Measurements from ENCODE around the gene COG3.

COG3 gene

DNA sequence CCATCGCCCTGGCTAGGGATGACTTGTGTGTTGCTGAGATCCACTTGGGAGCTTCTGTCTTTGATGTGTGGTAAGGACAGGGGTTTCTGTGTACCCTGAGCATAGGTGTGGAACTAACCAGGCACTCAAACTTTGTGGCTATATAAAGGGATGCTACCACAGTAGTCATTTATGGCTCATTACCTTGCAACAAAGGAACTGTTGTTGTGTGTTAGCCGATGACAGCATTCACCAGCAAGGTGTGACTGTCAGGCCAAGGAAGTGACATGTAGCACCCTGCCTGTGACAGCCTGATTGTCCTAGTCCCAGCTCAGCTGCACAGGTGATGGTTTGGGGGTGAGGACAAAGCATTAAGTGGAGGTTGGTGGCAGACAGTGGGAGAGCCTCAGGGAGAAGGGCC lies 73.6 kb downstream of the COG3 start:
- DNase-seq (ENCODE audit: low read depth, low spot score), result no peak

DNA sequence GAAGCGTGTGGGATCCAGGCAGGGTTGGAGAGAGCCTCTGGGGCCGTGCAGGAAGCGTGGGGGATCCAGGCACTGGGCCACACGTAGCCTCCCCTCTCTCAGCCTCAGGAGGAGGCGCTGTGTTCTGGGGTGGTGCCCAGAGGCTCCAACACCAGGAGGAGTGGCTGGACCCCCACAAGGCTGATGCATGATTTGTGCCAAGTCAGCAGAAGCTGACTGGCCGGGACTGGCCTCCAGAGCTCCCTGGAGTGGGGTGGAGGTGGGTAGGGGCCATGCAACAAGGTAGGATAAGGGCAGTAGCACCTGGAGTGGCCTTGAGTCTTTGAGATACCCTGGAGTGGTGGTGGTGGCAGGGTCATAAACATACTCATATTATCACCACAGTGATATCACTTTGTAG lies 75.5 kb downstream of the COG3 start:
- DNase-seq (ENCODE audit: low read depth, low spot score), result no peak
- no peak overlapping the region for H3K4me3 ChIP-seq (ENCODE audit: low read length)

More for the DNA sequence above, 73.6 kb downstream of the COG3 start:
- no peak overlapping the region for H3K4me3 ChIP-seq (ENCODE audit: low read length)

DNA sequence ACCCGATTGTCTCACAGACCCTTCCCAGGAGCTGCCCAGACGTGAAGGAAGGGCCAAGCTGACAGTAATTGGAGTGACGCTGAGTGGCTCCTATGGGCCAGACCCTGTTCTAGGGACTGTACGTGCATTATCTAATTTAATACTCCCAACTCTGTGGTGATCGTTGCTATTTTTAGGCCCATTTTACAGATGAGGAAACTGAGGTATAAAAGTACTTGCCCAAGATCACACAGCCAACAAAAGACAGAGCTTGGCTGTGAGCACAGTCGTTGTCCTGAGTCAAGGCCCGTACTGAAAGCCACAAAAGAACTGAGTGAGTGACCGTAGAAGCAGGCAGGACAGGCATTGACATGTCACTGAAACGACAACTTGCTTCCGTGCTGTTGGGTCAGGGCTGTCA lies 76.1 kb downstream of the COG3 start:
- DNase-seq (ENCODE audit: low read depth, low spot score), result no peak
- H3K4me3 ChIP-seq (ENCODE audit: low read length), result no peak overlapping the region

DNA sequence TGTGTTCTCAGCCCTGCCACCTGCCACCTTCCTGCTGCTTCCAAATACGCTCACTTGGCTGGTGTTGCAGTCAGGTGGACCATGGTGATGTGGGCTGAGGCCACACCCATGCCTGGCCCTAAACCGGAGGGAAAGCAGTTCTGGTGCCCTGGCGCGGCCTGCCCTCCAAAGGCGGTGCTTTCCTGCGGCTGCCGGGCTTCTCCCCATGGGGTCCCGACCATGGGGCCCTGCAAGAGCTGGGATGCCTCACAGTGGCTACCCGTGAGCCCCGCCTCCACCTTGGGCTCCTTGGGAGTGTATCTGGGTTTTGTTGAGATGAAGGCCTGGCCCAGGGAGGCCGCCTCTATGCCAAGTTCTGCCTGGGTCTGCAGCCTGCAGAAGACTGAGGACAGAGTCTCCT lies 77.1 kb downstream of the COG3 start:
- DNase-seq (ENCODE audit: low read depth, low spot score), result no peak
- H3K4me3 ChIP-seq (ENCODE audit: low read length), result no peak overlapping the region

DNA sequence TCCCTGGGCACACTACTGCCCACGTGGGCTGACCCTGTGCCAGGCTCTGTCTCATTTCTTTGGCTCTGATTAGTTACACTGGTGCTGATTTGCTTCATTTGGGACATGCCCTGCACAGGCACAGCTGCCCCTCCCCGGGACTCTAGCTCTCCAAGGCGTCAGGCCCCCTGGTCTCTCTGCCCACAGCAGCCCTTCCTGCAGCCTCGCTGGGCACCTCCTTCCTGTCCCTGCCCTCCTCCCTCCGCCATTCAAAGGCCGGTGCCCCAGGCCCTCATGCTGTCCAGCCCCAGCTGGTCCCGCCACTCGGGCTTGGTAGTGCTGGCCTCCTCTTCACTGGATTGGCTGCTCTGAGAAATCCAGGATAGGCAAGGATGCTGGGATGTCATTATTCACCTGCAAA lies 77.7 kb downstream of the COG3 start:
- DNase-seq (ENCODE audit: low read depth, low spot score), result no peak
- H3K4me3 ChIP-seq (ENCODE audit: low read length), result no peak overlapping the region

DNA sequence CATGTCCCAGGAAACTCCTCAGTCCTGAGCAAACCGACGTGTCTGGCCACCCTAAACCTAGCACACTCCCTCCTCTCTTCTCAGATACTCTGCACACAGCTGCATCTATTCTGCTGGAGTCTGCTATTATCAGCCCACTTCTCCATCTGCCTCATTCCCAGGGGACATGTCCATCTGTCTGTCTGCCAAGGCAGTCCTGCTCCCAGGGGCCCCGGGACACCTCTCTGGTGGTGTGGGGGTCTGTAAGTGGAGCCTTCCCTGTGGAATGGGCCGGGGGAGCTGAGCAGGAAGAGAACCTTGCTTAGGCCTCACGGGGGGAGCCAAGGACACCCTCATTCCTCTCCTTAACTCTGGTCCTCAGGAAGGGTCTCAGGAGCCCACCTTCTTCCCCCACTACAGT lies 78.1 kb downstream of the COG3 start:
- DNase-seq (ENCODE audit: low read depth, low spot score), result no peak

DNA sequence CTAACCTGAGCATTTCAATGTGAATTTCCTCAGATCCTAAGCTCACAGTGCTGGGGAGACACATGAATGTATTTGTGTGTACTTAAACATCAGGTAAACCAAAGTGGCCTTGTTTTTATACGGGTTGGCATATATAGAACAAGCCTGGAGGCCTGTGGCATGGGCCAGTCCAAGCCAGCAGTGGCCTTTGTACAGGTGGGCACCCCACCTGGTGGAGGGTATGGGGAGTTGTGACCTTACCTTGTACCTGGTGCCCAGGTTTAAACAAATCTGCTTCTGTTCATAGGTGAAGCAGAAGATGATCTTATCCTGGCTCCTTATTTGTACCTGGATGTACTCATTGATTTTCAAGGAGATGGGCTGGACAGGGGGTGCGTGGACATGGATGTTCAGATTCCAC lies 79.8 kb downstream of the COG3 start:
- H3K4me3 ChIP-seq (ENCODE audit: low read length), result no peak overlapping the region
- DNase-seq (ENCODE audit: low read depth, low spot score), result no peak

More for the DNA sequence above, 78.1 kb downstream of the COG3 start:
- no peak overlapping the region for H3K4me3 ChIP-seq (ENCODE audit: low read length)

DNA sequence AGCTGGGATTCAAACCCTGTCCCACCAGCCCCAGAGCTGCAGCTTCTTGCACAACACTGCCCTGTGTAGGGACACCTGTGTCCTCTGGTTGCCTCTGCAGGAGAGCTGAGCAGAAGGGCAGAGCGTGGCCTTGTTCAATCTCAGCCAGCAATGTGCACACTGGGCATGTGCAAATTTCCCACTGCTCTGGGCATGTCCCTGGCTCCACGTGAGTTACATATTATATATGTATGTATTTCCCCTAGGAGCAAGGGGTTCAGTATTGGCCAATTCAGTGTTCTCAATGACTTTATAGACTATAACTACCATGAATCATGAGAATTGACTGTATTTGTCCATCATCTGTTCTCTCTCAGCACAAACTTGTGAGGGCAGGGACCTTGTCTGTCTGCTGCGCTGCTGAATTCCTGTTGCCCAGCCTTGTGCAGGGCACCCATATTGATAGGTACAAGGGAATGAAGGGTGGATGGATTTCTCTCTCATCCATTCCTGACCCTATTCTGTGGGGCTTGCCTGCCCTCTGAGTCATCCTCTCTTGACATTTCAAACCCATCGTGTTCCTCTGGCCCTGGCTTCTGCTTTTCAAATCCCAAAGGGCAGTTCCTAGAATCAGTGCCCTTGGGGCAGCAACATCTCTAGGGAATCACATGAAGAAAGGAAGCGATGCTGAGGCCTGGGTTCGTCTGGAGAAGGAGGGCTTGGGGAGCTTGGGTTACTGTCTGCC lies 81.1 kb downstream of the COG3 start:
- no peak for DNase-seq (ENCODE audit: low read depth, low spot score)
- no peak overlapping the region for H3K4me3 ChIP-seq (ENCODE audit: low read length)

DNA sequence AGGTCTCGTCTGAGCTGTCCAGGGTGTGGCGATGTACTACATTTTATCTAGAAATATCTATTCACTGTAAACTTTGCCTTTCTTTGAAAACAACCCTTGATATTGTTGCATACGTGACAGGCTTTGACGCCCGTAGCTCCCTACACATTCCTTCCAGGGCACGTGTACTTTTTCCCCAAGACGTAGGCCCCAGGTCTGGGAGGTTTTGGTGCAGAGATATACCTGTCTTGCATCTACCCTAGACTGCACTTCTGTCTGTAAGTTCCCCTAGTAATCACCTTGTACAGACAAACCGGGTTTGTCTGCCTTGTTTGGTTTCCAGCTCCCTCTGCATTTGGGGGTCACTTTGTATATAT lies 81.6 kb downstream of the COG3 start:
- no peak for DNase-seq (ENCODE audit: low read depth, low spot score)
- no peak overlapping the region for H3K4me3 ChIP-seq (ENCODE audit: low read length)

DNA sequence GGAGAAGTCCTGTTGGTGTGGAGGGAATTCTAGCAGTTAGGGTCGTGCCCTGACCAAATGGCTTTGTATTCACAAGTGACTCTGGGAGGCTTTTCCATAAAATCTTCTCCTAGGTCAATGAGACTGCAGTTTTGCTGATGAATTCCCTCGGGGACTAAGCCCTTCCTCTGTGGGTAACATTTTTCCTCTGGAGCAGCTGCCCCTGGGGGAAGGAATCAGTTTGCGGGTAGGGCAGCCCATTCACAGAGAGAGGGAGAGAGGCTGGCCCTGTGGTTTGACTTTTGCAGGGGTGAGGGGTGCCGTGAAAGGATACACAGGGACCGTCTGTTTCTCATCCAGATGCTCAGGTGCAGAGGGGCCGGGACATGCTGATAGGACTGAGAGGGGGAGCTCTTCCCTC lies 83.5 kb downstream of the COG3 start:
- peak; percentile 4 for DNase-seq (ENCODE audit: low read depth, low spot score)
- no peak overlapping the region for H3K4me3 ChIP-seq (ENCODE audit: low read length)

DNA sequence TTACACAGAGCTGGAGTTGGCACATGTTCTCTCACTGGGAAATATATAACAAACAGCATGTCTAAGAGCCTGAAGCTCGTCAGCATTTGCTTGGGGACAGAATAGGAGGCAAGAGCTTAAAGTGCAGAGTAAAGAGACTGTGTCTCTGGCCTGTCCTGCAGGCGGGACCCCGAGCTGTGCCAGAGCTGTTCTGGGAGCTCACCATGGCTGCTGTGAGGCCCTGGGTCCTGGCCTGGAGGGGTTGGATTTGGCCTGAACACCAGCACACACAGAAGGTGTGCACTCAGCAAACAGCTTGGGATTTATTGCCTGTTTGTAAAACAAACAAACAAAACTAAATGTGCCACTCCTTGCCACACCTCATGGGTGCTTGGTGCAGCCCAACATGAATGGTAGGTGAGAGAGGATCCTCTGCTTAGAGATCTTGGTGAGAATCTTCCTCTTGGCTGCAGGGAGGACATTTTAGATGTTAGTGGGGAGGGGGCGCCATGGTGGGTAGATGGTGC lies 89.9 kb downstream of the COG3 start:
- no peak for DNase-seq (ENCODE audit: low read depth, low spot score)

DNA sequence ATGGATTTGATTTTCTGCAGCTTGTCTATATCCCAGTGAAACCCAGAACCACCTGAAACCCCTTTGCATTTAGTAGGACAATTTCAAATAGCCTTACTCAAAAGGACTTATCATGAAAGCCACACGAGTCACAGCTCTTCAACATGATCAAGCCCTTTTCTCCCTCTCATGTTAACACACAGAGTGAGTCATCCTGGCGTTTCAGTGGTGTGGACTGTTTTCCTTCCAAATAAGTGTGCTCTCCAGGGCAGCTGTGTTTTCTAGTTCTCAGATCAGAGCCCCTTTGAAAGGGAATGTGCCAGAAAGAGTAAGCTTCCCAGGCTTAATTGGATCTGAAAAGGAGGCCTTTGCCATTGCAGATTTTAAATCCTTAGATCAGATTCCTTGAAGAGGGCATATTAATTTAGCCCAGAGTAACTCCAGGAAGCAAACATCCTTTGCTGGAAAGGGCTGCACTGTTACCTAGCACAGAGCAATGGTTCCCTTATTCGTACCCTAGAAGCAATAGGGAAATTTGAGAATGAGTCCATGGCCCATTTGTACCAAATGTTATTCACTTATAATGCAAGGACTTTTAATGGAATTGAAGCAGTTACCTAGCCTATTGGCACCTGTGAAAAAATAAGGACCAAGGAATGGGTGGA lies 99.5 kb downstream of the COG3 start:
- H3K4me3 ChIP-seq (ENCODE audit: low read length), result no peak overlapping the region
- DNase-seq (ENCODE audit: low read depth, low spot score), result no peak

More for the DNA sequence above, 89.9 kb downstream of the COG3 start:
- H3K4me3 ChIP-seq (ENCODE audit: low read length), result no peak overlapping the region

DNA sequence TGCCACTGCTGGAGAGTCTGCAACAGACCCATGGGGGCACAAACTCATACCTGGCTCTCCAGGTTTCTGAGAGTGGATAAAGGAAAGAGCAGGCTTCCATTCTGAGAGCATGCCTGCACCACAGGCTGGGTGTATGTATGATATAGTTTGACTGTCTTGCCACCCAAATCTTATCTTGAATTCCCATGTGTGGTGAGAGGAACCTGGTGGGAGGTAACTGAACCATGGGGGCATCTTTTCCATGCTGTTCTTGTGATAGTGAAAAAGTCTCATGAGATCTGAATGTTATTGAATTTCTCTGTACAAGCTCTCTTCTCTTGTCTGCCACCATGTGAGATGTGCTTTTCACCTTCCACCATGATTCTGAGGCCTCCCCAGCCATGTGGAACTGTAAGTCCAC lies 100.6 kb downstream of the COG3 start:
- no peak for DNase-seq (ENCODE audit: low read depth, low spot score)
- no peak overlapping the region for H3K4me3 ChIP-seq (ENCODE audit: low read length)

DNA sequence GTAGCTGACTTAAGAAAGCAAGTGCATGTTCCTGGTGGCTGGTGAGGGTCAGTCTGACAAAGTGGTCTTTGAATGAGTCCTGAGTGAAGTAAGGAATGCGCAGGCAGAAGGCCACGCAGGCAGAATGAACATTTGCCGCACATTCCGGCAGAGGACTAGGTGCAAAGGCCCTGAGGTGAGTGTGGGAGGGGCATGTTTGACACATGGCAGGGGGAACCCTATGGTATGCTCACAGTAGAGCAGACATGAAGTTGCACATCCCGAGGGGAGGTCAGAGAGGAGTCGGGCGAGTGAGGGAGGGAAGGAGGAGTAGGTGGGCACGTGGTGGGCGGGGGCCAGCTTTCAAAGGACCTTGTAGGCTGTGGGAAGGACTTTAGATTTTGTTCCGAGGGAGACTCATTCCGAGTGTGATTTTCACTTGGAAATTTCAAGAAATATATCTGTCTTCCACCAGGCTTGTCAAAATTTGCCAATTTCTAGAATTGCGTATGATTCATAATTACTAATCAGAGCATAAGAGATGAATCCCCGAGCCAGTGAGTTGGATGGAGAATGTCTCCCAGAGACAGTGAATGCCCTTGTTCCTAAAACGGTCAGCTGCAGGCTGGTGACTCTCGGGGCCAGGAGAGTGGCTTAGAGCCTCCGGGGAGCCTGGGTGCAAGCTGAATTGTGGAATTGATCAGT lies 110.5 kb downstream of the COG3 start:
- no peak overlapping the region for H3K4me3 ChIP-seq (ENCODE audit: low read length)
- DNase-seq (ENCODE audit: low read depth, low spot score), result no peak

DNA sequence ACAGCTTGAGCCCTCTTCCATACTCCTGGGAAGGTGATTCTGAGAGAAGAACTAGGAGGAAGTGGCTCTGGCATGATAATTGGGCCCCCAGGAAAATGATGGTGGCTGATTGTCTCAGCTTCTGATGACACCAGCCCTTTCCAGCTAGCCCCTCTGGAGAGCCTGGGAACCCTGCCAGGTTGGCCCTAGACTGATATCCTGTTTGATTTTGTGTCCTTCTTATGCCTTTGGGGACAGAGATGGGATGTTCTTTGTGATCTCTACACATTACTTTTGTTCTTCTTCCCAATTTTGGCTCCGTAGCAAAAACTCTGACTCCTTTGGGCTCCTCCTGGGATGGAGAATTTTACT lies 111.1 kb downstream of the COG3 start:
- DNase-seq (ENCODE audit: low read depth, low spot score), result no peak
- H3K4me3 ChIP-seq (ENCODE audit: low read length), result no peak overlapping the region

DNA sequence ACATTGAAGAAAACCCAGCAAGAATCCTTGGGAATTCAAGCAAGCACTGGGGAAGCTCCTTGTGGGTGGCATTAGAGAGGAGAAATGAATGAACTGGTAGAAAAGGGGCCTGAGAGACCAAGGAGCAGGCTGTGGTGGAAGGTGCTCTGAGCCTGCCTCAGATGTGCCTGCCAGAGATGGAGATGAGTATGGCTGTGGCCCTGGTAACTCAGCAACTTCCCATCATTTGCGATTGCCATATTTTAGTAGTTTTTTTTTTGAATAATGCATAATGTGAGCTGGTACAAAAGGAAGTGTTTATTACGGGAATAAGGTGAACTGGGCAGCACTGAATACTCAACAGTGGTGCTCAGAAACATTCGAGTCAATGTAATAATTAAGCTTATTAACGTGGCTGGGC lies 111.7 kb downstream of the COG3 start:
- H3K4me3 ChIP-seq (ENCODE audit: low read length), result no peak overlapping the region
- DNase-seq (ENCODE audit: low read depth, low spot score), result no peak

DNA sequence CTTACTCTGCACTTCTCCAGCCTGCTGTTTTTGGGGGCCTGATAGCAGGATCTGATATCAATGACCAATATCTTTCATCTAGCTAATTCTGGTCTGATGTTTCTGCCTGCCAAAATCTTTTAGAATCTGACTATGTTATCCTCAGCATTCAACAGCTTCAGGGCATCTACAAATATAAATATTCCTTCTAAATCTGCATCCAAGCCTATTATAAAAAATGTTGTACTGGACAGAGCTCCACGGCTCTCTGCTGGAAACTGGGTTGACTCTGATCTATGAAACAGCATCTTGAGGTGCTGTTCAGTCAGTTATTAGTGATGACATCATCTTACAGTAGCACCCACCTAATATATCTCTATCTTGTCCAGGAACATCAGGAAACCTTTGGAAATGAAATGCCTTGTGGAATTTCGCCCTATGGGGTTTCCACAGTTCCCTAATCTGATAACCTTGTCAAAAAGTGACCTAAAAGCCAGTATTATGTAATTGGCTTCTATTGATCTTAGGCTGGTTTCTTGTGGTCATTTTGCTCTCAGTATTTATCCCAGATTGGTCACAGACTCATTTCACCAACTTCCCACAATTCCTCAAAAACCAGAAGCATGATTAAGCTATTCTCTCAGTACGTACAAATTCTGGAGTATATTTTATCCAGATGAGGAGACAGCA lies 117.8 kb downstream of the COG3 start:
- H3K4me3 ChIP-seq (ENCODE audit: low read length), result no peak overlapping the region
- DNase-seq (ENCODE audit: low read depth, low spot score), result no peak

DNA sequence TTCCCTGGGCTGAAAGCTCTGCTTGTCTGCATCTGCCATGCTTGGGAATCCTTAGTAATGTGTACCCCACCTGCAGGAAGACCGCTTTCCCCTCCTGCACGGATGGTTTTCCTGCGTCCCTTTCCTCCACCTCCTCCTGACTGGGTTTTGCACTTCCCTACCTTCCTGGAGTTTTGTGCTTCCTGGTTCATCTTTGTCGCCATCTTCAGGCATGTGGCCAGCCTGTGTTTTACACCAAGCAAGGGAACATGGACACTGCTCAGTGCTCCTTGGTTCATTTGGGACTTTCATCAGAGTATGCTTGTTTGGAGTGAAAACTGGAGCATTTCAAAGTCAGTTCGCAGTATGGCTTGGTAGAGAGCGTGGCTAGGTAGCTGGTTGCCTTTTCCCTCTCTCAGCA lies 120.1 kb downstream of the COG3 start:
- no peak overlapping the region for H3K4me3 ChIP-seq (ENCODE audit: low read length)
- DNase-seq (ENCODE audit: low read depth, low spot score), result no peak

Data from Jurkat, Clone E6-1 (cell line).